GM18526 (cell line): ENCODE results near the gene FAM3A.

ENCODE experiments used
- POLR2A ChIP-seq: IDR thresholded peaks from 3 replicates; pipeline ENCODE4 v1.6.1; 2011; ENCODE audit not compliant: insufficient read length; ENCODE audit errors: extremely low read depth

The FAM3A gene

DNA sequence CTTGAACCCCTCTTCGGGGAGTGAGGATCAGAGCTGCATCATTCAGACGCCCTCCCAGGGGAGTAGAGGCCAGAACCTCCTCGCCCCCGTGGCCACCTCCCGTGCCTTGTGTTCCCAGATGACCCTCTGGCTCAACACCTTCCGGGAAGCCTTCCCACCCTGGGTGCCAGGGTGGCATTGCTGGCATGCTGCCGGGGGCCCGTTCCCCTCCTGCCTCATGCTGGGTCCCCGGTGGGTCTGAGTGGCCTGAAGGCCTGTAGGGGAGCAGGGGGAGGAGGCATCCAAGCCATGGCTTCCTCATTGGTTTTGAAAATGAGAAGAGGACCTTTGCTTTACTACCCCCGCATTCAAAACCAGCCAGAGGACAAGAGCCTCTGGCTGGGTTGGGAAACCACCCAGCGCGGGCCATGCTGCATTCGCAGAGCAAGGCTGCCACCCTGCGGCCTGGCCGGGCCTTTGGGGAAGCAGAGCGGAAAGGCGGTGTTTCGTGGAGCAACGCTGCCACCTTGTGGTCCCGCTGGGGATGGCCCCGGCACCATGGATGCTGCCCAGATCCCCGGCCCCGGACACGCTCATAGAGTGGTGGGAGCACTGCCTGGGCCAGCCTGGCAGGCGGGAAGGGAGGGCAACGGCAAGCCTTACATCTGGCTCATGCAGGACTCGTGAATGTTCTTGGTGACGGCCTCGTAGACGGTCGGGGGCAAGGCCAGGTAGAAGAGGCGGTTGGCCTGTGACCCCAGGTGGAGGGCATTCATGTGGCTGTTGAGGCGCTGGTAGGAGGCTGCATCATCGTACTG lies 18.7 kb upstream of the FAM3A start:
- TF ChIP-seq POLR2A, result no peak

- TF ChIP-seq POLR2A, result no peak
These were observed 16.7 kb upstream of the FAM3A start for GRCh38 chrX:154532690-154533089.

GRCh38 chrX:154531626-154532025 lies 15.6 kb upstream of the FAM3A start:
- no peak for TF ChIP-seq POLR2A

DNA sequence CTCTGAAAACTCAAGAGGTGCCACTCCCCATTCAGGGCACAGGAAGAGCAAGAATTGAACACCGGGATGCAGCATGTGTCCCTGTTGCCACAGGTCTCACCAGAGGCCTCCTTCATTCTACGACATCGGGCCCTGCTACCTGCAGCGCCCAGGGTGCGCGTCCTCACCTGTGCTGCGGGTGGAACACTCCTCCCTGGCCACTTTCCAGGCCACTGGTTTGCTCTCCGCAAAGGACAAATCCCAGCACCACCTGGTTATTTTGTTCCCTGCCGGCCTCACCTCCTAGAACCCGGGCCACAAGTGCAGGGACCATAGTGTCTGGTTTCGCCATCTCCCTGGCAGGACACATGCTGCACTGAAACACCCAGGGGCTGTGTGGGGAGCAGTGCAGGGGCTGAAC lies 14.3 kb upstream of the FAM3A start:
- TF ChIP-seq POLR2A, result no peak

GRCh38 chrX:154529206-154529612 lies 13.2 kb upstream of the FAM3A start:
- TF ChIP-seq POLR2A, result no peak

DNA sequence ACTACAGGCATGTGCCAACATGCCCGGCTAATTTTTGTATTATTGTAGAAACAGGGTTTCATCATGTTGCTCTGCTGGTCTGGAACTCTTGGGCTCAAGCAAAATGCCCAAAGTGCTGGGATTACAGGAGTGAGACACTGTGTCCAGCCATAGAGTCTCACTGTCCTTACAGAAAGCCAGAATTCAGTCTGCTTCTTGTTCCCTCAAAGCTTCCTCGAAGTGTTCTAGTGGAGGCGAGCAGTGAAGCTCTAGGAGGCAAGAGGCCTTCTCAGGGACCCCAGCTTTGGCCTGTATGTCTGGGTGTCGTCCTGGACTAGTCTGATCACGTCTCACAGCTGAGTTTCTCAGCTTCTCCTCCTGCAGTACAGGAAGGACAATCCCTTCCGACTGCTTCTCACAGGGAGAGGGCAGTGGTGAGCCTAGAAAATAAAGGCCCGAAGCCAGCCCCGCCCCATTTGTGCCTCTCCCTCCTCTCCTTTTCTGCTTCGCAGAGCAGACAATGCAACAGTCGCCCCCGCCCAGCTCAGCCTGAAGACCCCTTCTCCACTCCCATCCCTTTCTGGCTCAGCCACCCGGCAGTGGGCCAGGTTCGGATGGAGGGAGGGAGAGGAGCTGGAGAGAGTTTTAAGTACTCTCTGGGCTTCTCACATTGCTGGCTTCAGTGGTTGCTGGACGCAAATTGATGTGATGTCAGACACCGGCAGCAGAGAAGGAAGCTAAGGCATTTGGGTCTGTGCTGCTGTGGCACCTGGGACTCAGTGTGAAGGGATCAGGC lies 11.1 kb upstream of the FAM3A start:
- peak; percentile 16 for TF ChIP-seq POLR2A

DNA sequence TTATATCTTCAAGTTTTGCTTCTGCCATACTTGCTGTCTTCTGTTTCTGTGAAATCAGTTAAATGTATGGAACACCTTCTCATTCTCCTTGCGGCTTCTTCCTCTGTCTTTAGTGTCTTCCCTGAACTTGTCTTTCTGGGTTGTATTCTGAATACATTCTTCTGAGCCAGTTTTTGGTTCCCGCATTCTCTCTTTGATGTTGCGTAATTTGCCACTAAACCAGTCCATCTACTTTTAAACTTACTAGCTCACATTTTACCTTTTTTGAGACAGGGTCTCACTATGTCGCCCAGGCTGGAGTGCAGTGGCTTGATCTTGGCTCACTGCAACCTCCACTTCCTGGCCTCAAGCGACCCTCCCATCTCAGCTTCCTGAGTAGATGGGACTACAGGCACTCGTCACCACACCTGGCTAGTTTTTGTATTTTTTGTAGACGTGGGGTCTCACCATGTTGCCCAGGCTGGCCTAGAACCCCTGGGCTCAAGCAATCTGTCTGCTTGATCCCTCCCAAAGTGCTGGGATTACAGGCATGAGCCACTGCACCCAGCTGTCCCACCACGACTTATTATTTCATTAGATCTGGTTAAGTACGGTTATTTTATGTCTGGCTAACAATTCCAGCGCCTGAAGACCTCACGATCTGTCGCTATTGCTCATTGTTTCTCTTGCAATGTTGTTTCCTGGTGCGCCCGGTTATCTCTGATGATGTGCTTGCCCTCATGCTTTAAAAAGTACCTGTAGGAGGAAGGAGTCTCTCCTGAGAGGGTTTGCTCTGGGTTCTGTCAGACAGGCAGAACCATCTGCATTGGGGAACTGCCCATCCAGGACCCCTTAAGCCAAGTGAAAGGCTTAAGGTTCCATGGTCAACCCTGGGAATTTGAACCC lies 9.8 kb upstream of the FAM3A start:
- TF ChIP-seq POLR2A, result no peak

DNA sequence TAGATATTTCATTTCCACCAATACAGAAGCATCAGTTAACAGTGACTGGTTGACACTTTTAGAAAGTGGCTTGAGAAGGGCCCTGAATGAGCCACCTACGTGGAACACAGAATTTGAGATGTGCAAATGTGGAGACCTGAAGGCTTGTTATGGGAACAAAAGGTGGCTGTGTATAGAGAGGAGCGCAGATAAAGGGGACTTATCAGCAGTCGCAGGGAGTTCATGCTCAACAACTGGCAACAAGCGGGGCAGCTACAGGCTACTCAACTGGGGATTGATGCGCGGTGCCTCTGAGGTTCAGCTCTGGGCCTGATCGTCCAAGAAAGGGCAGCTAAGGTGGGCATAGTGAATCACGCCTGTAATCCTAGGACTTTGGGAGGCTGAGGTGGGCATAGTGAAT lies 3.4 kb upstream of the FAM3A start:
- TF ChIP-seq POLR2A, result no peak

GRCh38 chrX:154517101-154517781 lies 1.2 kb upstream of the FAM3A start:
- no peak for TF ChIP-seq POLR2A

GRCh38 chrX:154516656-154517100 lies 646 bp upstream of the FAM3A start:
- no peak for TF ChIP-seq POLR2A

DNA sequence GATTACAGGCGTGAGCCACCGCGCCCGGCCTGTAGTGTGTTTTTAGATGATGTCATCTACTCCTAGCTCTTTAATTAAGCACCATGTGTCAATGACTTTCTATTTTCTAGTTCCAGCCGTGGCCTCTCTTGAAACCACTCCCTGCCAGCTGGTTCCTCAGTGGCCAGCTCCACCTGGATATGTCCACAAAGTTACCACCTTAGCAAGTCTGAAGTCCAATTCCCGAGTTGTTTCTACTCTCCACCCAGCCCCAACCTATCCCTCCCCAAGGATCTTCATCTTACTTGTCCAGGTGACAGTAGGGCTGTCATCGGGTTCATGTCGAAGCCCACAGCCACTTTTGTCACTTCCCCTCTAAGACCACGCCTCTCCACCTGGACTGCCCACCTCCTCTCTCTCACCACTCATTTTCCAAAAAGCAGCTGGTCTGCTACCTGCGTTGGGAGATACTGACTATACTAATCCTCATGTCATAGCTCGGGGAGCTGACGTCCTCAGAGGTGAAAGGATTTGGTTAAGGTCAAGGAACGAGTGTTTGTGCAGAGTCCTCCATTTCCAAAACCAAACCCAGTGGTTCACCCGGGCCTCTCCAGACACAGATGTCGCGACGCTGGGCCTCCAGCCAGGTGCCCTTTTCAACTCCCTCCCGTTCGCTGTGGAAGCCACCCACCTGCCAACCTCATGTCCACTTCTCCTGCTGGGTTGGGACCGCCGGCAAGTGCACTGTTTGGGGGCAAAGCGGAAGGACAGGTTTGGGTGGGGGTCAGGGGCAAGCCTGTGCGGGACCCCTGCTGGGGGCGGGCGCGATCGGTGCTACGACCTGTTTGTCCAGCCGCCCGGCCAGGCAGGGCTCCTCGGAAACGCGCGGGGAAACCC lies 704 bp downstream of the FAM3A start:
- no peak for TF ChIP-seq POLR2A

- no peak for TF ChIP-seq POLR2A
These were observed 2.3 kb downstream of the FAM3A start for GRCh38 chrX:154513716-154514115.

- no peak for TF ChIP-seq POLR2A
These were observed 3.0 kb downstream of the FAM3A start for GRCh38 chrX:154512879-154513553.

GRCh38 chrX:154511761-154512160 lies 4.3 kb downstream of the FAM3A start:
- TF ChIP-seq POLR2A, result no peak

DNA sequence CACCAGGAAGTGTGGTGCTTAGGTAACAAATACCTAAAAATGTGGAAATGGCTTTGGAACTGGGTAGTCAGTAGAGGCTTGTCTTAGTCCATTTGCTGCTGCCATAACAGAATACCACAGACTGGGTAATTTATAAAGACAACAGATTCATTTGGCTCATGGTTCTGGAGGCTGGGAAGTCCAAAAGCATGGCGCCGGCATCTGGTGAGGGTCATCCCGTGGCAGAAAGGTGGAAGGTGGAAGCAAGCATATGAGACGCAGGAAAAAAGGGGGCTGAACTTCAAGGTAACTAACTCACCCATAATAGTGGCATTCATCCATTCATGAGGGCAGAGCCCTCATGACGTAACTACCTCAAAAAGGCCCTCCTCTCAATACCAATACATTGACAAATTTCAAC lies 6.6 kb downstream of the FAM3A start:
- no peak for TF ChIP-seq POLR2A
